SK-N-MC (cell line): Measurements from ENCODE around the gene TNKS1BP1.
"Not testable (repeated sequence)": the region's sequence is repeated elsewhere in the genome, so short reads cannot be mapped to it uniquely, and the experiment has no call there.

Experiments used
- DNase-seq: peaks from one replicate; pipeline ENCODE4 v3.0.0-alpha.2; 2011; ENCODE audit warnings: low read depth, low spot score
- H3K27ac ChIP-seq: fragments of 200-600 bp; sonication (generic); 2 replicates; pipeline ENCODE4 v1.5.1; 2016; ENCODE audit warnings: mixed run types
- H3K36me3 ChIP-seq: fragments of 200-600 bp; sonication (generic); 2 replicates; pipeline ENCODE4 v1.6.1; 2017; ENCODE audit warnings: antibody characterized with exemption, low read length, mixed read lengths; ENCODE audit not compliant: insufficient read depth
- H3K4me3 ChIP-seq: fragments of 200-600 bp; sonication (generic); 2 replicates; pipeline ENCODE4 v1.5.1; 2016
- H3K9ac ChIP-seq: fragments of 200-600 bp; sonication (generic); 2 replicates; pipeline ENCODE4 v1.8.0; 2017; ENCODE audit warnings: mixed run types, mixed read lengths; ENCODE audit not compliant: insufficient read length
- H3K9me3 ChIP-seq: fragments of 200-600 bp; sonication (generic); 2 replicates; pipeline ENCODE4 v1.6.1; 2017; ENCODE audit warnings: low read depth, mild to moderate bottlenecking, antibody characterized with exemption, low read length, moderate library complexity, mixed read lengths
- EZH2 ChIP-seq: fragments of 200-600 bp; sonication (generic); IDR thresholded peaks from one replicate; pipeline ENCODE4 v1.6.1; 2017; ENCODE audit warnings: antibody characterized with exemption
- FOXP2 ChIP-seq: optimal IDR thresholded peaks from 2 replicates; pipeline ENCODE3; 2011; ENCODE audit warnings: mild to moderate bottlenecking, moderate library complexity; ENCODE audit not compliant: insufficient read depth; ENCODE audit errors: extremely low read length, control extremely low read depth
- POLR2AphosphoS5 ChIP-seq: IDR thresholded peaks from 2 replicates; pipeline ENCODE4 v1.6.1; 2012; ENCODE audit warnings: mild to moderate bottlenecking, low read depth, low read length, borderline replicate concordance

The TNKS1BP1 gene

DNA sequence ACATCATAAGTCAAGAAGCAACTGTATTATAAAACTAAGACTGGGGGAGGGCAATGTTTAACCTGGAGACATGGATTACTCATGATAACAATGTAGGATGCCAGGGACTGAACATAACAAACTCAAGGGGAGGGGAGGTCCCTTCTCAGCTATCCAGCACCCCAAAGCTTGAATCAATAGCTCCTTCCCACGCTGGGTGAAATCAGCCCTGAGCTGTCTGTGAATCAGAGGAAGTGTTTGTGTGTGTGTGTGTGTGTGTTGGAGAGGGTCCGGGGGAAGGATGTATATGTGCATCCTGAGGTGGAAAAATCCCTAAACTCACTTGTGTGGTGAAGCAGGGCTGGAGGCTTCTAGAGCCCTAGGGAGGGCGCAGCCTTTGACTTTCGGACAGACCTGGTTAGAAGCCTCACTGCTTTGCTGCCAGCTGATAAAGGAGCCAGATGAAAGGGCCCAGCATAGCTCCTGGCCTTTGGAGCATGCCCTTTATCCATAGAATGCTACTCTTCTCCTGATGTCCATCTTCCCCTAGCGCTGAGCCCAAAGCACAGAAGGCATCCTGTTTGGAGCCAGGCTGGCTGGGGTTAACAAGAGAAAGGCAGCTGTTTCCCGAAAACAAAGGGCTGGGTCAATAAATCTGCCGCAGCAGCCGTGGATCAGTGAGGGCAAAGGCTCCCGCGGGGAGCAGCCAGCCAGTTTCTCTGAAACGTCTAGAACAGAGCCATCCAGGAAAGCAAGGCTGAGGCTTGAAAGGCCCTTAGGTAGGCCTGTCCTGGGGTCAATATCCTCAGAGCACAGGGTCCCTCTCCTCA lies 35.8 kb downstream of the TNKS1BP1 start:
- no peak for DNase-seq
- no peaks in the 10 kb centered on the region for H3K9me3 ChIP-seq
- TF ChIP-seq POLR2AphosphoS5 (no peak), EZH2 (no peak), FOXP2 (no peak)
- no peak overlapping the region for H3K4me3 ChIP-seq
- no peaks in the 10 kb centered on the region for H3K36me3 ChIP-seq
- H3K9ac ChIP-seq, result no peak overlapping the region
- H3K27ac ChIP-seq, result no peak overlapping the region

DNA sequence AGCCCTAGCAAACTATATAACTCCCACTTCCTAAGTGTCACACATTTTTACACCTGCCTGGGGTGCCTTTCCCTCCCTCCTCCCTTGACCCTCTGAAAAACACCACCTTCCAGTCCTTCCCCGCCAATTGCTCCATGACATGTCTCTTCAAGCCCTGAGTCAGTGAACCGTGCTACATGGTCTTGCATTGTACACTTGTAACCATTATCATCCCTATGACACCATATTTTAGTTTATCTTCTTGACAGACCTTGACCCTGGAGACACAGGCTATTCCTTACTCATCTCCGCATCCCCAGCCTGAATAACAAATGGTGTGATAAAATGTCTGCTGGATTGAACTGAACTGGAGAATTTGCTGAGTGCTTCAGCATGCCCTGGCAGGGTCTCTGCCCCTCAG lies 36.9 kb downstream of the TNKS1BP1 start:
- no peak overlapping the region for H3K27ac ChIP-seq
- H3K36me3 ChIP-seq, result no peaks in the 10 kb centered on the region
- H3K9ac ChIP-seq, result no peak overlapping the region
- no peak for TF ChIP-seq POLR2AphosphoS5
- no peak overlapping the region for H3K4me3 ChIP-seq
- no peak for DNase-seq
- H3K9me3 ChIP-seq, result no peaks in the 10 kb centered on the region

GRCh38 chr11:57283231-57283990 lies 41.3 kb downstream of the TNKS1BP1 start:
- Histone ChIP-seq H3K9me3 (no peaks in the 10 kb centered on the region), H3K9ac (no peak overlapping the region), H3K27ac (no peak overlapping the region), H3K4me3 (no peak overlapping the region), H3K36me3 (no peaks in the 10 kb centered on the region)
- no peak for DNase-seq
- TF ChIP-seq EZH2 (no peak), FOXP2 (no peak), POLR2AphosphoS5 (no peak)

- H3K4me3 ChIP-seq, H3K36me3 ChIP-seq, DNase-seq, H3K9me3 ChIP-seq, H3K27ac ChIP-seq, H3K9ac ChIP-seq: not testable (repeated sequence)
These were observed 43.2 kb downstream of the TNKS1BP1 start for GRCh38 chr11:57281546-57281945.

GRCh38 chr11:57279116-57279515 lies 45.6 kb downstream of the TNKS1BP1 start:
- H3K9ac ChIP-seq, result no peak overlapping the region
- no peak overlapping the region for H3K27ac ChIP-seq
- H3K9me3 ChIP-seq, result no peaks in the 10 kb centered on the region
- DNase-seq, result no peak
- no peaks in the 10 kb centered on the region for H3K36me3 ChIP-seq
- TF ChIP-seq EZH2, result no peak
- no peak overlapping the region for H3K4me3 ChIP-seq

DNA sequence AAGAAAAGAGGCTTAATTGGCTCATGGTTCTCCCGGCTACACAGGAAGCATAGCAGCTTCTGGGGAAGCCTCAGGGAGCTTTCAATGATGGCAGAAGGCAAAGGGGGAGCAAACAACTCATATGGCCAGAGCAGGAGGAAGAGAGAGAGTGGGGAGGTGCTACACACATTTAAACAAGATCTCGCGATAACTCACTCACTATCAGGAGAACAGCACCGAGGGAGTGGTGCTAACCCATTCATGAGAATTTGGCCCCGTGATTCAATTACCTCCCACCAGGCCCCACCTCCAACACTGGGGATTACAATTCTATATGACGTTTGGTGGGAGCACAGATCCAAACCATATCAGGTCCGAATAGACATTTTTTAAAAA lies 46.0 kb downstream of the TNKS1BP1 start:
- Histone ChIP-seq H3K9me3 (no peaks in the 10 kb centered on the region), H3K4me3 (no peak overlapping the region), H3K27ac (no peak overlapping the region), H3K36me3 (no peaks in the 10 kb centered on the region), H3K9ac (no peak overlapping the region)
- DNase-seq, result no peak
- TF ChIP-seq FOXP2 (no peak), POLR2AphosphoS5 (no peak), EZH2 (no peak)

DNA sequence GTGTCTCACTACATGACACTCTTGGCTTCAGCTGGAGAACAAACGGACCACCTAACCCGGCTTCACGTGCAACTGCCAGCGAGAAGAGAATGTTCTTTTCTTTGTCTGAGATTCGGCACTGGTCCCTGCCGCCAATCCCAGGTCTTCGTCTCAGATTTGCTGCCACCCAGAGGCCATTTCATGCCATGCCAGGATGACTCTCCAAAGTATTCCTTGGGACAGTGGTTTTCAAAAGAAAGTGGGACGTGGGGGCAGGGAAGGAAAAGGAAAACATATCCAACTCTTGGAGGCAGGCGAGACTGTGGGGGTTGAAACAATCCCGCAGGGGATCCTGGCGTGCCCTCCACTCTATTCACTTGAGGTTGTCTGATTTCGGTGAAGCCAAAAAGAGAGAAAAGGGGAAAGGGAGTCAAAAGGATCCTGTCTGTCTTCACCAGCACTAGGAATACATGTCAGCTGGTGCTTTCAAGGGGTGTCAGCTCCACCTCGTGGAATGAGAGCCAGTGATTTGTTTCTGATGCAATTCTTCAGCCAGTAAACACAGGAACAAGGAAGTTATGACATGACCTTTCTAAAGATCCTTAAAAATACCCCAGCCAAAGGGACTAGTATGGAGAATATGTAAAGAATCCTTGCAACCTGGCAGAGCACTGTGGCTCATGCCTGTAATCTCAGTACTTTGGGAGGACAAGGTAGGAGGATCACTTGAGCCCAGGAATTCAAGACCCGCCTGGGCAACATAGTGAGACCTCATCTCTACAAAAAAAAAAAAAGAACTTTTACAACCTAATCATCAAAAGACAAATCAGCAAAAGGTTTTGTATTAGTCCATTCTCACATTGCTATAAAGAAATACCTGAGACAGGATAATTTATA lies 46.7 kb downstream of the TNKS1BP1 start:
- Histone ChIP-seq H3K9me3 (no peaks in the 10 kb centered on the region), H3K36me3 (no peaks in the 10 kb centered on the region), H3K4me3 (peak overlapping the region; percentile 55), H3K27ac (no peak overlapping the region), H3K9ac (peak overlapping the region; percentile 69)
- DNase-seq, result no peak
- TF ChIP-seq POLR2AphosphoS5, result no peak

DNA sequence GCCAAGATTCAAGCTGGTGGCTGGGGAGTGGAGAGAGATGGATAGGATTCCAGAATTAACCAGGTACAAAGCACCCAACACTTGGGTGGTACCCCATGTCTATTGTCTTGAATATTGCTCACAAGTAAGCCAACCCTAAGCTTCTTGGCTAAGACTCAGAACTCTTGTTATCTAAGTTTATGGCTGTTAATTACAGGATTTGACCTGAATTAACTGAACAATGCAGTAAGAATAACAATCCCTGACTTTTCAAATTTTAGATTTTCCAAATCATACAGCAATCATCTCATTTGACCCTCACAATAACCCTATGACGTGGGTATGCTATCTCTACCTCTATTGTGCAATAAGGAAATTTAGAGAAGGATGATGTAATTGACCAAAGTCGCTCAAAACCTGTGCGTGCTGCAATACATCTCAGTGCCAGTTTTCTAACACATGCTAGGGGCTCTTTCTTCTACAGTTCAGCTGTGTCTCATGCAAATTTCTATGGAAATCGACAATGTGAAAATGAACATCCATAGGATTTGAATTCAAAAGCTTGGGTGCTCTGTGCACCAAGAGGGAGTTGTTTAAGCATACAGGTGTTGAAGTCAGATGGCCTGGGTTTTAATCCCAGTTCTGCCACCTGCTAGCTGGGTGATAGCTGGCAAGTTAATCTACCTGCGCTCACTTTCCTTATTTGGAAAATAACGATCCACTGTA lies 47.6 kb downstream of the TNKS1BP1 start:
- Histone ChIP-seq H3K27ac (no peak overlapping the region), H3K9me3 (no peaks in the 10 kb centered on the region), H3K9ac (no peak overlapping the region), H3K36me3 (no peaks in the 10 kb centered on the region), H3K4me3 (no peak overlapping the region; the same call in 1 of the 2 replicates)
- no peak for DNase-seq
- TF ChIP-seq EZH2, result no peak
- TF ChIP-seq FOXP2, result no peak
- TF ChIP-seq POLR2AphosphoS5, result no peak
